H9 (cell line): ENCODE data around the gene PAX8. TPM values are rescaled to one million over a fixed set of nuclear protein-coding genes. Genes with fewer than 3 reads are reported as not detected.

ENCODE experiments used
- DNase-seq: peaks from one replicate; pipeline ENCODE4 v3.0.0-alpha.2; 2017
- H2AFZ ChIP-seq: one replicate; pipeline ENCODE4 v1.6.1; 2013; ENCODE audit warnings: mild to moderate bottlenecking, low read length, control low read depth, moderate library complexity
- H2AK5ac ChIP-seq: 2 replicates; pipeline ENCODE4 v1.6.1; 2013; ENCODE audit warnings: low read length, control low read depth, mixed read lengths; ENCODE audit not compliant: insufficient read length
- H2BK120ac ChIP-seq: one replicate; pipeline ENCODE4 v1.6.1; 2013; ENCODE audit warnings: low read depth, mild to moderate bottlenecking, low read length, control low read depth, inconsistent platforms; ENCODE audit not compliant: poor library complexity, severe bottlenecking
- H2BK12ac ChIP-seq: 2 replicates; pipeline ENCODE4 v1.6.1; 2013; ENCODE audit warnings: low read length, control low read depth, mixed read lengths, low read depth; ENCODE audit not compliant: insufficient read length
- H2BK15ac ChIP-seq: 2 replicates; pipeline ENCODE4 v1.6.1; 2013; ENCODE audit warnings: low read depth, low read length, control low read depth
- H2BK20ac ChIP-seq: one replicate; pipeline ENCODE4 v1.6.1; 2013; ENCODE audit warnings: low read depth, mild to moderate bottlenecking, low read length, control low read depth, inconsistent platforms; ENCODE audit not compliant: poor library complexity, severe bottlenecking
- H2BK5ac ChIP-seq: 2 replicates; pipeline ENCODE4 v1.6.1; 2013; ENCODE audit warnings: low read length, control low read depth, mixed read lengths; ENCODE audit not compliant: insufficient read length
- H3K14ac ChIP-seq: 2 replicates; pipeline ENCODE4 v1.6.1; 2013; ENCODE audit warnings: low read length, control low read depth; ENCODE audit not compliant: insufficient read depth
- H3K18ac ChIP-seq: 2 replicates; pipeline ENCODE4 v1.6.1; 2013; ENCODE audit warnings: low read depth, mild to moderate bottlenecking, mixed read lengths, low read length, control low read depth; ENCODE audit not compliant: insufficient read length
- H3K23ac ChIP-seq: 2 replicates; pipeline ENCODE4 v1.6.1; 2013; ENCODE audit warnings: low read length, control low read depth, mixed read lengths, low read depth; ENCODE audit not compliant: insufficient read length
- H3K23me2 ChIP-seq: 2 replicates; pipeline ENCODE4 v1.6.1; 2013; ENCODE audit warnings: low read depth, mild to moderate bottlenecking, mixed read lengths, low read length, control low read depth; ENCODE audit not compliant: insufficient read length, poor library complexity, severe bottlenecking
- H3K27ac ChIP-seq: 2 replicates; pipeline ENCODE4 v1.5.1; 2013; ENCODE audit warnings: low read length, control low read depth, mixed read lengths, low read depth; ENCODE audit not compliant: insufficient read length
- H3K27me3 ChIP-seq: 2 replicates; pipeline ENCODE4 v1.6.1; 2013; ENCODE audit warnings: low read length, control low read depth, inconsistent platforms; ENCODE audit not compliant: insufficient read depth
- H3K4ac ChIP-seq: 2 replicates; pipeline ENCODE4 v1.6.1; 2013; ENCODE audit warnings: low read depth, mild to moderate bottlenecking, control low read depth, inconsistent platforms, low read length, moderate library complexity
- H3K4me1 ChIP-seq: 2 replicates; pipeline ENCODE4 v1.6.1; 2013; ENCODE audit warnings: low read length, control low read depth, inconsistent platforms; ENCODE audit not compliant: insufficient read depth
- H3K4me2 ChIP-seq: 2 replicates; pipeline ENCODE4 v1.6.1; 2013; ENCODE audit warnings: low read length, control low read depth, mixed read lengths; ENCODE audit not compliant: insufficient read length, insufficient read depth
- H3K56ac ChIP-seq: 2 replicates; pipeline ENCODE4 v1.6.1; 2013; ENCODE audit warnings: low read depth, mild to moderate bottlenecking, mixed read lengths, low read length, control low read depth; ENCODE audit not compliant: insufficient read length
- H3K79me1 ChIP-seq: 2 replicates; pipeline ENCODE4 v1.6.1; 2013; ENCODE audit warnings: low read depth, mild to moderate bottlenecking, moderate library complexity, low read length, control low read depth, inconsistent platforms; ENCODE audit not compliant: insufficient read depth, poor library complexity, severe bottlenecking
- H3K79me2 ChIP-seq: 2 replicates; pipeline ENCODE4 v1.6.1; 2013; ENCODE audit warnings: low read length, control low read depth, inconsistent platforms; ENCODE audit not compliant: insufficient read depth
- H3K9ac ChIP-seq: 2 replicates; pipeline ENCODE4 v1.6.1; 2013; ENCODE audit warnings: low read length, control low read depth, mixed read lengths; ENCODE audit not compliant: insufficient read length; ENCODE audit errors: extremely low read depth
- H3K9me3 ChIP-seq: one replicate; pipeline ENCODE4 v1.6.1; 2013; ENCODE audit warnings: low read depth, low read length, inconsistent platforms; ENCODE audit not compliant: control insufficient read depth
- H3T11ph ChIP-seq: one replicate; pipeline ENCODE4 v1.6.1; 2013; ENCODE audit warnings: mild to moderate bottlenecking, low read length, control low read depth, inconsistent platforms
- H4K20me1 ChIP-seq: one replicate; pipeline ENCODE4 v1.6.1; 2013; ENCODE audit not compliant: control insufficient read depth, insufficient read length, insufficient read depth
- H4K5ac ChIP-seq: 2 replicates; pipeline ENCODE4 v1.6.1; 2013; ENCODE audit warnings: low read depth, mild to moderate bottlenecking, mixed read lengths, low read length, control low read depth; ENCODE audit not compliant: insufficient read length
- H4K8ac ChIP-seq: replicated peaks from 2 replicates; pipeline ENCODE4 v1.6.1; 2013; ENCODE audit warnings: low read length, control low read depth, mixed read lengths, low read depth; ENCODE audit not compliant: insufficient read length
- H4K91ac ChIP-seq: 2 replicates; pipeline ENCODE4 v1.6.1; 2013; ENCODE audit warnings: low read depth, mild to moderate bottlenecking, moderate library complexity, mixed read lengths, low read length, control low read depth; ENCODE audit not compliant: insufficient read length
- H3K27ac Mint-ChIP-seq, 3 experiments: 2 replicates in 2 of 3; 3 replicates in 1 of 3; pipeline ENCODE4 v1.8.0; 2020 to 2021; ENCODE audit warnings: mixed read lengths in 3 of 3, mild to moderate bottlenecking in 1 of 3, moderate library complexity in 1 of 3
- H3K27me3 Mint-ChIP-seq: 2 replicates; pipeline ENCODE4 v1.8.0; 2021; ENCODE audit warnings: low read depth, mild to moderate bottlenecking, moderate library complexity, mixed read lengths
- H3K36me3 Mint-ChIP-seq, 3 experiments: 2 replicates in 2 of 3; 3 replicates in 1 of 3; pipeline ENCODE4 v1.8.0; 2020 to 2021; ENCODE audit warnings: low read depth in 3 of 3, mixed read lengths in 3 of 3; ENCODE audit not compliant: insufficient read depth in 1 of 3
- H3K4me1 Mint-ChIP-seq, 2 experiments: 2 replicates each; pipeline ENCODE4 v1.8.0; 2020; ENCODE audit warnings: mixed read lengths in 2 of 2
- H3K4me3 Mint-ChIP-seq, 2 experiments: 2 replicates in 1 of 2; 3 replicates in 1 of 2; pipeline ENCODE4 v1.8.0; 2020 to 2021; ENCODE audit warnings: mild to moderate bottlenecking in 2 of 2, mixed read lengths in 2 of 2, moderate library complexity in 1 of 2
- H3K9me3 Mint-ChIP-seq, 2 experiments: 2 replicates in 1 of 2; 3 replicates in 1 of 2; pipeline ENCODE4 v1.8.0; 2020; ENCODE audit warnings: mild to moderate bottlenecking in 2 of 2, mixed read lengths in 2 of 2, moderate library complexity in 1 of 2
- WGBS: extraction: QIAGEN DNeasy Blood & Tissue Kit; methylation state at CpG from one replicate; pipeline ENCODE4 v1.1.7; 2013; ENCODE audit warnings: missing lambda C conversion rate, low lambda C conversion rate, mixed read lengths; ENCODE audit not compliant: insufficient read length; ENCODE audit errors: extremely low coverage; 5-methylcytosine and 5-hydroxymethylcytosine counted together
- total RNA-seq: library from RNA; stranded (reverse); gene quantifications from 2 replicates; pipeline ENCODE4 v1.2.1, GENCODE V29; 2021
- TF ChIP-seq, protein P1 (sequence below): fragments of 200-600 bp; sonication (generic); conservative IDR thresholded peaks from 3 replicates; pipeline ENCODE4 v1.8.0; 2021; ENCODE audit warnings: antibody characterized with exemption, mild to moderate bottlenecking

Gene PAX8
- total RNA-seq, 1 experiment from 2014 or later: not detected

DNA sequence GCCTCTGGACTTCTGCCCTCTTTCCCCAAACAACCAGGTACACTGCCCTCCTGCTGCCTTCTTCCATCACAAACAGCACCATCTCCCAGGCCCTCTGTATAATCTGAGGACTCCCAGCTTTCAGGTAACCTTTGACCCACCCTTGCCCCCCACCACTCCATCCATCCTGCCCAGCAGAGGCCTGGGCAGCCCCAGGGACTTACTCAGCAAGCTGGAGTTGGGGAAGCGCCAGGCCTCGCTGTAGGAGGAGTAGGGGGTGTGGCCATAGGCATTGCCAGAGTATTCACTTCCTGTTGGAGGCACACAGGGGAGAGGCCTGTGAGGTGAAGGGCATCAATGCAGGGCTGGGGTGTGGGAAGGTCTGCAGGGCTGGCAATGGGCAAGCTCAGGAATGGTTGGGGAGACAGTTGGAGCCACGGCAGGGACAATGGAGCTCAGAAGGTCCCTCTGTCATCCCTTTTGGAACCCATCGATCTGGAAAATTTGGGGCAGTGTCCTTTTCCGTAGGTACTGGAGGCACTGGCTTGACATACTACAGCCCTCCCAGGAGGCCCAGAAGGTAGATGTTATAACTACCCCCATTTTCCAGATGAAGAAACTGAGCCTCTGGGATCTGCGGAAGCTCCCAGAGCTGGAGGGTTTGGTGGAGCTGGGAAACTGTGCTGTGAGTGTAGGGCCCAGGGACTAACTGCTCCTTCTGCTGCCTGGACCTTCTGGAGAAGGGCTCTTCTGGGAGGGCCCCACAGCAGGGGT lies 58.7 kb downstream of the PAX8 start:
- Histone ChIP-seq H3K56ac (no peak overlapping the region), H3K9me3 (no peaks in the 10 kb centered on the region), H3K79me2 (no peaks in the 10 kb centered on the region), H2BK12ac (no peak overlapping the region), H3K4me1 (no peaks in the 10 kb centered on the region), H3K4ac (no peak overlapping the region), H2AFZ (no peak overlapping the region), H3K23me2 (no peaks in the 10 kb centered on the region), H2BK120ac (no peak overlapping the region), H3K9ac (no peak overlapping the region), H3T11ph (no peak overlapping the region), H2BK5ac (no peak overlapping the region), H3K18ac (no peak overlapping the region), H3K79me1 (no peaks in the 10 kb centered on the region), H4K8ac (no peak overlapping the region), H4K20me1 (no peaks in the 10 kb centered on the region), H3K4me2 (no peak overlapping the region), H3K27ac (no peak overlapping the region), H3K23ac (no peak overlapping the region), H3K27me3 (no peaks in the 10 kb centered on the region), H3K14ac (no peak overlapping the region), H4K91ac (no peak overlapping the region), H4K5ac (no peak overlapping the region), H2BK15ac (no peak overlapping the region), H2AK5ac (no peak overlapping the region), H2BK20ac (no peak overlapping the region)
- no CpG with 5 or more reads among the region's 6 CpGs for WGBS
- H3K4me3 Mint-ChIP-seq: no peak overlapping the region
- peak overlapping the region in 1 of 3 experiments; percentile 32; a peak in 1 of 7 replicates for H3K27ac Mint-ChIP-seq
- H3K27me3 Mint-ChIP-seq: peaks cover 5% of the 10 kb centered on the region
- H3K9me3 Mint-ChIP-seq: no peaks in the 10 kb centered on the region
- no peaks in the 10 kb centered on the region for H3K36me3 Mint-ChIP-seq
- TF ChIP-seq, protein P1, sequence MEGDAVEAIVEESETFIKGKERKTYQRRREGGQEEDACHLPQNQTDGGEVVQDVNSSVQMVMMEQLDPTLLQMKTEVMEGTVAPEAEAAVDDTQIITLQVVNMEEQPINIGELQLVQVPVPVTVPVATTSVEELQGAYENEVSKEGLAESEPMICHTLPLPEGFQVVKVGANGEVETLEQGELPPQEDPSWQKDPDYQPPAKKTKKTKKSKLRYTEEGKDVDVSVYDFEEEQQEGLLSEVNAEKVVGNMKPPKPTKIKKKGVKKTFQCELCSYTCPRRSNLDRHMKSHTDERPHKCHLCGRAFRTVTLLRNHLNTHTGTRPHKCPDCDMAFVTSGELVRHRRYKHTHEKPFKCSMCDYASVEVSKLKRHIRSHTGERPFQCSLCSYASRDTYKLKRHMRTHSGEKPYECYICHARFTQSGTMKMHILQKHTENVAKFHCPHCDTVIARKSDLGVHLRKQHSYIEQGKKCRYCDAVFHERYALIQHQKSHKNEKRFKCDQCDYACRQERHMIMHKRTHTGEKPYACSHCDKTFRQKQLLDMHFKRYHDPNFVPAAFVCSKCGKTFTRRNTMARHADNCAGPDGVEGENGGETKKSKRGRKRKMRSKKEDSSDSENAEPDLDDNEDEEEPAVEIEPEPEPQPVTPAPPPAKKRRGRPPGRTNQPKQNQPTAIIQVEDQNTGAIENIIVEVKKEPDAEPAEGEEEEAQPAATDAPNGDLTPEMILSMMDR: no peak
- peaks cover 15 to 27% of the 10 kb centered on the region in 2 experiments for H3K4me1 Mint-ChIP-seq
- DNase-seq: peak; percentile 48
